Esophagus muscularis mucosa (tissue), 4 donors: ENCODE measurements around the gene TESK2. TPM values are rescaled to one million over a fixed set of nuclear protein-coding genes. Genes with fewer than 3 reads are reported as not detected.

Source experiments
- DNase-seq: peaks from one replicate; pipeline ENCODE4 v3.0.0-alpha.2; 2017; ENCODE audit errors: extremely low spot score
- H3K27ac ChIP-seq, 4 donors: fragments of 200-600 bp; sonication (generic); replicated peaks in 1 of 4; 1 replicate in 3 of 4; 2 replicates in 1 of 4; pipeline ENCODE4 v1.5.1; 2016 to 2019; ENCODE audit warnings: mild to moderate bottlenecking in 1 of 4
- H3K27me3 ChIP-seq, 4 donors: fragments of 200-600 bp; sonication (generic); one replicate each; pipeline versions ENCODE4 v1.5.1 to v1.6.0; 2016 to 2019
- H3K36me3 ChIP-seq, 4 donors: fragments of 200-600 bp; sonication (generic); one replicate each; pipeline ENCODE4 v1.5.1; 2016 to 2019
- H3K4me1 ChIP-seq, 4 donors: fragments of 200-600 bp; sonication (generic); one replicate each; pipeline ENCODE4 v1.5.1; 2016 to 2019
- H3K4me3 ChIP-seq, 4 donors: fragments of 200-600 bp; sonication (generic); 1 replicate in 2 of 4; 2 replicates in 2 of 4; pipeline ENCODE4 v1.5.1; 2016 to 2019; ENCODE audit warnings: mild to moderate bottlenecking in 4 of 4, moderate library complexity in 1 of 4
- H3K9me3 ChIP-seq, 4 donors: fragments of 200-600 bp; sonication (generic); 1 replicate in 3 of 4; 2 replicates in 1 of 4; pipeline ENCODE4 v1.5.1; 2016 to 2019
- EP300 ChIP-seq: sonication (generic); formaldehyde crosslinking; IDR thresholded peaks from one replicate; pipeline ENCODE4 v1.6.1; 2017; ENCODE audit warnings: antibody characterized with exemption
- POLR2A ChIP-seq: fragments of 450-650 bp; IDR thresholded peaks from one replicate; pipeline ENCODE4 v1.6.1; 2017; ENCODE audit warnings: antibody characterized with exemption, moderate library complexity, mild to moderate bottlenecking, low read depth
- POLR2AphosphoS5 ChIP-seq, 2 donors: sonication (generic); formaldehyde crosslinking; IDR thresholded peaks; one replicate each; pipeline ENCODE4 v1.6.1; 2017; ENCODE audit warnings: antibody characterized with exemption in 2 of 2
- WGBS: methylation state at CpG from one replicate; pipeline ENCODE4 v1.1.5; 2018; 5-methylcytosine and 5-hydroxymethylcytosine counted together
- intact Hi-C: fragments of 100-400 bp; cut with DNase I; formaldehyde crosslinking; loops from one replicate; pipeline ENCODE4 v1.15.1; 2023
- total RNA-seq, 4 donors: library from RNA; depleted of rRNA; stranded (reverse); fragments of >200 nt; gene quantifications; one replicate each; pipeline versions ENCODE4 v1.1.0 to v1.2.1, GENCODE V29; 2016
- TF ChIP-seq, protein P1 (sequence below), 3 experiments: fragments of 200-600 bp in 2 of 3; fragments of 450-650 bp in 1 of 3; sonication (generic) in 2 of 3; IDR thresholded peaks; one replicate each; pipeline ENCODE4 v1.5.1; 2017 to 2019; ENCODE audit warnings: antibody characterized with exemption in 3 of 3, mild to moderate bottlenecking in 2 of 3, moderate library complexity in 1 of 3

The TESK2 gene
- total RNA-seq, 4 donors from 2014 or later = 3.3 to 6.5 (median 4.8) TPM

DNA sequence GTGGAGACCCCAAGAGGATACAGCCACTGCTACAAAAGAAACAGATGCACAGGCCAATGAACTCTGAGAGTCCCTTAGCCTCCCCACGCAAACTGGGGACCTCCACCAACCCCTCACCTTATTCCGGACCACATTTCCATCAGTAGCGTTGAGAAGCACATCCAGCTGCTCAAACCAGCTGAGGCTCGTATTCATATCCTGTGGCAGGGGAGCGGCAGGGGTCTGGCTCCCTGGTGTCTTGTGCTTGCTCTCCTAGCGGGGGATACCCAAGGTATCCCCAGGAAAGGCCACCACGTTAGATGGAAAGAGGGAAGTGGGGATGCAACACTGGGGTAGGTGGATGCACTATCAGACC, 8.4 kb upstream of the TESK2 start:
- peak overlapping the region; percentile 60 to 72 (median 68) for H3K4me3 ChIP-seq
- H3K27me3 ChIP-seq = no peaks in the 10 kb centered on the region
- H3K4me1 ChIP-seq = peaks cover 12 to 24% (median 20%) of the 10 kb centered on the region in 4 donors
- H3K9me3 ChIP-seq = no peaks in the 10 kb centered on the region
- no peak for DNase-seq
- WGBS = 3% methylated on average over 7 of the region's 7 CpGs
- H3K36me3 ChIP-seq = no peaks in the 10 kb centered on the region
- H3K27ac ChIP-seq = peak overlapping the region; percentile 59 to 74 (median 68)
- TF ChIP-seq POLR2AphosphoS5 (IDR thresholded peaks at IDR 0.05) (no peak), EP300 (no peak), POLR2A (no peak)
- TF ChIP-seq, protein P1, sequence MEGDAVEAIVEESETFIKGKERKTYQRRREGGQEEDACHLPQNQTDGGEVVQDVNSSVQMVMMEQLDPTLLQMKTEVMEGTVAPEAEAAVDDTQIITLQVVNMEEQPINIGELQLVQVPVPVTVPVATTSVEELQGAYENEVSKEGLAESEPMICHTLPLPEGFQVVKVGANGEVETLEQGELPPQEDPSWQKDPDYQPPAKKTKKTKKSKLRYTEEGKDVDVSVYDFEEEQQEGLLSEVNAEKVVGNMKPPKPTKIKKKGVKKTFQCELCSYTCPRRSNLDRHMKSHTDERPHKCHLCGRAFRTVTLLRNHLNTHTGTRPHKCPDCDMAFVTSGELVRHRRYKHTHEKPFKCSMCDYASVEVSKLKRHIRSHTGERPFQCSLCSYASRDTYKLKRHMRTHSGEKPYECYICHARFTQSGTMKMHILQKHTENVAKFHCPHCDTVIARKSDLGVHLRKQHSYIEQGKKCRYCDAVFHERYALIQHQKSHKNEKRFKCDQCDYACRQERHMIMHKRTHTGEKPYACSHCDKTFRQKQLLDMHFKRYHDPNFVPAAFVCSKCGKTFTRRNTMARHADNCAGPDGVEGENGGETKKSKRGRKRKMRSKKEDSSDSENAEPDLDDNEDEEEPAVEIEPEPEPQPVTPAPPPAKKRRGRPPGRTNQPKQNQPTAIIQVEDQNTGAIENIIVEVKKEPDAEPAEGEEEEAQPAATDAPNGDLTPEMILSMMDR (IDR thresholded peaks at IDR 0.05) = no peak
- intact Hi-C loops = no loop called here

DNA sequence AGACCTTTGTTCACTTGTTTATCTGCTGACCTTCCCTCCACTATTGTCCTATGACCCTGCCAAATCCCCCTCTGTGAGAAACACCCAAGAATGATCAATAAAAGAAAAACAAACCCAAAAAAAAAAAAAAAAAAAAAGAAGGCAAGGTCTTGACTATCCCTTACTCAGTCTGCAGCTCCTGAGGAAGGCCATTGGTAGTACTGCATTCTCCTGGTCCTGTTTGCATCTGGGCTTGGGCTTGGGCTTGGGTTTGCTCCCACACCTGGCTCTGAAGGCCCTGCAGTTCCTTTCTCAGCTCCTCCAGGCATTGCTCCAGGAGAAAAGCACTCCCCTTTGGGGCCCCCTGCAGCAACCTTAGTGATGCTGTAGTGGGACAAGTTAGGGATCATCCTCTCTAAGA, 7.3 kb upstream of the TESK2 start:
- TF ChIP-seq POLR2AphosphoS5 (IDR thresholded peaks at IDR 0.05) = no peak
- TF ChIP-seq POLR2A = no peak
- TF ChIP-seq, protein P1 (IDR thresholded peaks at IDR 0.05) = no peak
- no peak for TF ChIP-seq EP300

DNA sequence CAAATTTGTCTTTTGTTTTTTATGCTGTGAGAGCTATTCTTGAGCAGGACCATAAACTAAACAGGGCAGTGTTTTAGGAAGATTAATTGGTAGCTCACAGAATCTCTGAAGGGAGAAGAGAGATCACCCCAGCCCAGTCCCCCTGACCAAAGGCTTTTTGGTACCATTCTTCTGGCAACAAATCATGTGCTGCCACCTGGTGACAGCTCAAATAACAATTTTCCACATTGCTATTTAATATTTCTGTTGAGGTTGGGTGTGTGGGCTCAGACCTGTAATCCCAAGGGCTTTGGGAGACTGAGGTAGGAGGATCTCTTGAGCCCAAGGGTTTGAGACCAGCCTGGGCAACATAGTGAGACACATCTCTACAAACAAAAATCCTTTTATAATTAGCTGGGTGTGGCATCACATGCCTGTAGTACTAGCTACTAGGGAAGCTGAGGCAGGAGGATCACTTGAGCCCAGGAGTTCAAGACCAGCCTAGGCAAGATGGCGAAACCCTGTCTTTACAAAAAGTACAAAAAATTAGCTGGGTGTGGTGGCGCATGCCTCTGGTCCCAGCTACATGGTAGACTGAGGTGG, 2.2 kb upstream of the TESK2 start:
- Histone ChIP-seq H3K27ac (no peak overlapping the region), H3K4me1 (peaks cover 0 to 24% (median 19%) of the 10 kb centered on the region in 4 donors), H3K36me3 (no peaks in the 10 kb centered on the region), H3K9me3 (no peaks in the 10 kb centered on the region), H3K27me3 (no peaks in the 10 kb centered on the region), H3K4me3 (no peak overlapping the region)
- intact Hi-C loops = loop anchor here (2.0 to 5.0 kb wide), 2 partner anchors 132 to 481 kb away; partner anchors contain the start of genes HECTD3 and UROD
- DNase-seq = no peak
- 83% methylated on average over 1 of the region's 2 CpGs for WGBS
- TF ChIP-seq, protein P1 (IDR thresholded peaks at IDR 0.05) = peak; percentile 52 to 71 (median 62)
- no peak for TF ChIP-seq POLR2A

More for the DNA sequence above, 7.3 kb upstream of the TESK2 start:
- H3K9me3 ChIP-seq = no peaks in the 10 kb centered on the region
- no peaks in the 10 kb centered on the region for H3K36me3 ChIP-seq
- no peaks in the 10 kb centered on the region for H3K27me3 ChIP-seq
- intact Hi-C loops = no loop called here
- DNase-seq = no peak
- H3K27ac ChIP-seq = no peak overlapping the region
- peaks cover 12 to 24% (median 20%) of the 10 kb centered on the region in 4 donors for H3K4me1 ChIP-seq
- no peak overlapping the region for H3K4me3 ChIP-seq

DNA sequence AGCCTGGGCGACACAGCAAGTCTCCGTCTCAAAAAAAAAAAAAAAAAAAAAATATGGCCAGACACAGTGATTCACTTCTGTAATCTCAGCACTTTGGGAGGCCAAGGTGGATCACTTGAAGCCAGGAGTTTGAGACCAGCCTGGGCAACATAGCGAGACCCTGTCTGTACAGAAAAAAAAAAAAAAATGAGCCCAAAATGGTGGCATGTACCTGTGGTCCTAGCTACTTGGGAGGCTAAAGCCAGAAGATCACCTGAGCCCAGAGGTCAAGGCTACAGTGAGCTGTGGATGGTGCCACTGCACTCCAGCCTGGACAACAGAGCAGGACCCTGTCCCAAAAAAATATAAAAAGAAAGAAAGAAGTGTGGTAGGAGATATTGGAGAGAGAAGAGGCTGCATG, 1.7 kb upstream of the TESK2 start:
- 82% methylated on average over 3 of the region's 3 CpGs for WGBS
- TF ChIP-seq POLR2AphosphoS5 (IDR thresholded peaks at IDR 0.05) = no peak
- no peak for TF ChIP-seq POLR2A
- TF ChIP-seq EP300 = no peak
- TF ChIP-seq, protein P1 (IDR thresholded peaks at IDR 0.05) = no peak
- peaks cover 0 to 24% (median 19%) of the 10 kb centered on the region in 4 donors for H3K4me1 ChIP-seq

More for the DNA sequence above, 1.7 kb upstream of the TESK2 start:
- DNase-seq = no peak
- no peaks in the 10 kb centered on the region for H3K9me3 ChIP-seq
- H3K4me3 ChIP-seq = no peak overlapping the region
- no peaks in the 10 kb centered on the region for H3K27me3 ChIP-seq
- H3K36me3 ChIP-seq = no peaks in the 10 kb centered on the region
- intact Hi-C loops = loop anchor here (2.0 to 5.0 kb wide), 2 partner anchors 132 to 480 kb away; partner anchors contain the start of genes HECTD3 and UROD
- H3K27ac ChIP-seq = no peak overlapping the region
